Measurements from ENCODE around the gene SCAANT1. TPM values are rescaled to one million over a fixed set of nuclear protein-coding genes. Genes with fewer than 3 reads are reported as not detected.

Gene SCAANT1
- total RNA-seq, 1 experiment from 2014 or later: not detected

DNA sequence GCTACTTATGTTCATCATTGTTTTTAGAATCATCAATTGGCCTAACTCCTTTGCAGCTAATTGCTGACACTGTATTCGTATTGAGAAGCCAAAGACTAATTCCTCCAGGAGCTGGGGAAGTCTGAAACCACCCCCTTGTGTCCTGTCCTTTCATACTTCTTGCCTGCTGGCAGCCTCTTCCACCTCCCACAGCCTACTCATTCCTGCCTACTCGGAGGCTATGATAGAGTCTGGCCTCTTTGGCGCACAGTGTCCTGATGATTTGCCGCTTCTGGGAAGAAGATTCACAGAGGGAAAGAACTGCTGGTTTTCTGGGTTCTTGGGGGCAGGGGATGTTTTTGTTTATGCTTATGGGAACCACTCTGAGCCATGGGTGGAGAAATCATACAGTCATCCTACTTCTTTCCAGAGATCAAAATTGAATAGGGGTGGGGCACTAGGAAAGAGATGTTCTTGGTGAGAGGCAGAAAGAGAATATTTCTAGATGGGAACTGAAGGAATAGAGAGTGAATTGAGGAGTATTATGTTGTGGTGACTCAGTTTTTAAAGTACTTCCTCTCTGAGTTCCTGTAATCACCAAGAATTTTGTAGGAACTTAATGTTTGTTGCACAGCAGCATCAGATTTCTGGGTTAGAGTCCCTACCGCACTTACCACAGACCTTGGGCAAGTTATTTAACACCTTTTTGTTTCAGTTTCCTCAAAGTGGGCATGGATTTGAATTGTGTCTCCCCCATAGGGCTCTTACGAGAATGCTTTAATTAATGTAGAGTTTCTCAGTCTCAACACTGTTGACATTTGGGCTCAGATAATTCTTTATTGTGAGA is 22.1 kb upstream of the SCAANT1 start:
- Histone ChIP-seq H3K9me3 (ENCODE audit: insufficient read depth, low read depth) (no peaks in the 10 kb centered on the region), H3K27ac (no peak overlapping the region), H3K4me3 (no peak overlapping the region), H3K79me2 (ENCODE audit: low read depth) (peaks cover 31% of the 10 kb centered on the region), H3K4me1 (replicated peaks; ENCODE audit: insufficient read depth) (peaks cover 31% of the 10 kb centered on the region), H3K9me2 (ENCODE audit: insufficient read depth) (no peaks in the 10 kb centered on the region), H3K27me3 (ENCODE audit: insufficient read depth, low read depth) (no peaks in the 10 kb centered on the region), H4K20me1 (ENCODE audit: insufficient read depth) (peaks cover 38% of the 10 kb centered on the region), H3F3A (ENCODE audit: insufficient read depth, low read depth) (peaks cover 21% of the 10 kb centered on the region), H3K4me2 (no peak overlapping the region), H3K36me3 (ENCODE audit: low read depth) (no peaks in the 10 kb centered on the region), H2AFZ (no peak overlapping the region)
- no TSS peak for BruUV-seq (replicated peaks)
- no peak for DNase-seq
- intact Hi-C loops (cut with micrococcal nuclease; ENCODE audit: unreplicated experiment): no loop called here
- no peak for TF ChIP-seq EZH2 (IDR thresholded peaks at IDR 0.05; ENCODE audit: low read depth)
- TF ChIP-seq, protein P1, sequence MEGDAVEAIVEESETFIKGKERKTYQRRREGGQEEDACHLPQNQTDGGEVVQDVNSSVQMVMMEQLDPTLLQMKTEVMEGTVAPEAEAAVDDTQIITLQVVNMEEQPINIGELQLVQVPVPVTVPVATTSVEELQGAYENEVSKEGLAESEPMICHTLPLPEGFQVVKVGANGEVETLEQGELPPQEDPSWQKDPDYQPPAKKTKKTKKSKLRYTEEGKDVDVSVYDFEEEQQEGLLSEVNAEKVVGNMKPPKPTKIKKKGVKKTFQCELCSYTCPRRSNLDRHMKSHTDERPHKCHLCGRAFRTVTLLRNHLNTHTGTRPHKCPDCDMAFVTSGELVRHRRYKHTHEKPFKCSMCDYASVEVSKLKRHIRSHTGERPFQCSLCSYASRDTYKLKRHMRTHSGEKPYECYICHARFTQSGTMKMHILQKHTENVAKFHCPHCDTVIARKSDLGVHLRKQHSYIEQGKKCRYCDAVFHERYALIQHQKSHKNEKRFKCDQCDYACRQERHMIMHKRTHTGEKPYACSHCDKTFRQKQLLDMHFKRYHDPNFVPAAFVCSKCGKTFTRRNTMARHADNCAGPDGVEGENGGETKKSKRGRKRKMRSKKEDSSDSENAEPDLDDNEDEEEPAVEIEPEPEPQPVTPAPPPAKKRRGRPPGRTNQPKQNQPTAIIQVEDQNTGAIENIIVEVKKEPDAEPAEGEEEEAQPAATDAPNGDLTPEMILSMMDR (conservative IDR thresholded peaks at IDR 0.05): no peak
- POLR2A ChIA-PET (ENCODE audit: unreplicated experiment): no interaction called here
- CTCF ChIA-PET: no interaction called here

DNA sequence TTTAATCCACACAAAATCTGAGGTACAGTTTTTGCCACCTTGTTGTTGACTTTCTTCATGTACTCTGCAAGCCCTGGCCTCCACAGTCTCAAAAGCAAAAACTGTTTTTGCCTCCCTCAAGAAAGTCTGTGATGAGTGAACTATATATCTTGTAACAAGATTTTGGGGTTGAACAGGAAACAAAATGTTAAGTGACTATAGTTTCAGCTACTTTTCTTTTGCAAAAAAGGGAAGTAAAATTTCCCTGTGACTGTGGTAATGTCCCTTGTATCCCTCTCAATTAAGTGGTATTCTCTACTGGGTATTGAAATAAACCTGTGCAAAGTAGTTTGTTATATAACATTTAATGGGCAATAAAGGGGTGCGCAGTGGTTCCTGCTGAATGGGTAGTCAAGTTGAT is 21.3 kb upstream of the SCAANT1 start:
- no peak overlapping the region for H2AFZ ChIP-seq
- BruUV-seq (replicated peaks): no TSS peak
- peaks cover 27% of the 10 kb centered on the region for H3K4me1 ChIP-seq (replicated peaks; ENCODE audit: insufficient read depth)
- peaks cover 19% of the 10 kb centered on the region for H3F3A ChIP-seq (ENCODE audit: insufficient read depth, low read depth)
- H3K4me3 ChIP-seq: no peak overlapping the region
- CTCF ChIA-PET: no interaction called here
- no peaks in the 10 kb centered on the region for H3K27me3 ChIP-seq (ENCODE audit: insufficient read depth, low read depth)
- no peak for DNase-seq
- no peak overlapping the region for H3K27ac ChIP-seq
- POLR2A ChIA-PET (ENCODE audit: unreplicated experiment): no interaction called here
- H3K9me3 ChIP-seq (ENCODE audit: insufficient read depth, low read depth): no peaks in the 10 kb centered on the region
- no peak for TF ChIP-seq EZH2 (IDR thresholded peaks at IDR 0.05; ENCODE audit: low read depth)
- TF ChIP-seq, protein P1 (conservative IDR thresholded peaks at IDR 0.05): no peak
- H3K36me3 ChIP-seq (ENCODE audit: low read depth): no peaks in the 10 kb centered on the region
- intact Hi-C loops (cut with micrococcal nuclease; ENCODE audit: unreplicated experiment): no loop called here
- peaks cover 36% of the 10 kb centered on the region for H4K20me1 ChIP-seq (ENCODE audit: insufficient read depth)
- no peaks in the 10 kb centered on the region for H3K9me2 ChIP-seq (ENCODE audit: insufficient read depth)
- peaks cover 25% of the 10 kb centered on the region for H3K79me2 ChIP-seq (ENCODE audit: low read depth)
- no peak overlapping the region for H3K4me2 ChIP-seq

DNA sequence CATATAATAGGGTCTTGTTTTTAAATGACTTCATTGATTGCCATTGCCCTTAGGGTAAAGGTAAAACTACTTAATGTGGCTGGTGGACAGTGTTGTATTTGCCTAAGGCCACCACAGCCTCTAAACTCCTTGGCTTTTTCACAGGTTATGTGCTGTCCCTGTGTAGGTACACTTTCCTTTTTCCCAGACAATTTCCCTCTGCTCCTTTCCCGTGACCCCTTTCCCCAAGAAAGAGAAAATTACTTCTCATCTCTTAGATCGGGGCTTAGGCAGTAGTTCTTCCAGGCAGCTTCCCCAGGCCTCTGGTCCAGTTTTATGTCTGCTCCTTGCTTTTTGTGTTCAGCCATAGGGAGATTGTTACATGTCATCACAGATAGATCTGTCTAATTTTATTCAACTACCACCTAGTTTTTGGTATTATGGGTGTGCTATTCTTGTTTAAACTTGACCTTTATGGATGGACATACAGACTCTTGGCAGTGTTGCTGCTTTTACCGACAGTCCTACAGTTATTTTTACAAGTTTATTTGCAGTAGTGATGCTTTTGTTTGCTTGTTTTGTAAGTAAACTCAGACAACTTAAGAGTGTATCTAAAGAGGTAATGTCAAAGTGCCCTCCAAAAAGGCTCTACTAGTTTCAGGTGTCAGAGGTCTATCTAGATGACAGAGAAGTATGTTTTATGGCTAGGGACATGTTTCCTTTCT is 20.5 kb upstream of the SCAANT1 start:
- no peaks in the 10 kb centered on the region for H3K9me2 ChIP-seq (ENCODE audit: insufficient read depth)
- peaks cover 22% of the 10 kb centered on the region for H3K79me2 ChIP-seq (ENCODE audit: low read depth)
- peaks cover 19% of the 10 kb centered on the region for H3K4me1 ChIP-seq (replicated peaks; ENCODE audit: insufficient read depth)
- H3K27me3 ChIP-seq (ENCODE audit: insufficient read depth, low read depth): no peaks in the 10 kb centered on the region
- H3K4me2 ChIP-seq: no peak overlapping the region
- no peak overlapping the region for H2AFZ ChIP-seq
- peaks cover 30% of the 10 kb centered on the region for H4K20me1 ChIP-seq (ENCODE audit: insufficient read depth)
- H3K27ac ChIP-seq: no peak overlapping the region
- no peaks in the 10 kb centered on the region for H3K36me3 ChIP-seq (ENCODE audit: low read depth)
- intact Hi-C loops (cut with micrococcal nuclease; ENCODE audit: unreplicated experiment): no loop called here
- H3F3A ChIP-seq (ENCODE audit: insufficient read depth, low read depth): peaks cover 11% of the 10 kb centered on the region
- POLR2A ChIA-PET (ENCODE audit: unreplicated experiment): no interaction called here
- no peaks in the 10 kb centered on the region for H3K9me3 ChIP-seq (ENCODE audit: insufficient read depth, low read depth)
- DNase-seq: no peak
- no peak overlapping the region for H3K4me3 ChIP-seq
- TF ChIP-seq, protein P1 (conservative IDR thresholded peaks at IDR 0.05): no peak
- TF ChIP-seq EZH2 (IDR thresholded peaks at IDR 0.05; ENCODE audit: low read depth): no peak
- BruUV-seq (replicated peaks): no TSS peak
- CTCF ChIA-PET: no interaction called here
